Activated effector memory CD4-positive, alpha-beta T cell treated with anti-CD3 and anti-CD28 coated beads, Interleukin-2, amount 50 U/mL, for 16 hours (primary cell): ENCODE data around the gene KRTAP10-1.
A peak's percentile ranks its signal among the peaks of the same experiment; 100 is the strongest.

Experiments used
- DNase-seq: peaks from one replicate; pipeline ENCODE4 v3.0.0-alpha.2; 2020

The KRTAP10-1 gene

GRCh38 chr21:44547656-44548331, 7.8 kb upstream of the KRTAP10-1 start:
- DNase-seq = peak; percentile 68

- no peak for DNase-seq
These were observed 4.6 kb upstream of the KRTAP10-1 start for GRCh38 chr21:44544566-44544965.

- DNase-seq = no peak
These were observed 2.7 kb upstream of the KRTAP10-1 start for GRCh38 chr21:44542716-44543115.

GRCh38 chr21:44540741-44541288, 820 bp upstream of the KRTAP10-1 start:
- no peak for DNase-seq

- DNase-seq = no peak
These were observed 949 bp downstream of the KRTAP10-1 start for GRCh38 chr21:44539046-44539445.

- DNase-seq = no peak
These were observed 1.8 kb downstream of the KRTAP10-1 start for GRCh38 chr21:44537930-44538911.

- no peak for DNase-seq
These were observed 4.0 kb downstream of the KRTAP10-1 start for GRCh38 chr21:44535963-44536362.

GRCh38 chr21:44534688-44535087, 5.3 kb downstream of the KRTAP10-1 start:
- no peak for DNase-seq

GRCh38 chr21:44533891-44534627, 5.9 kb downstream of the KRTAP10-1 start:
- peak; percentile 58 for DNase-seq

- peak; percentile 58 for DNase-seq
These were observed 6.7 kb downstream of the KRTAP10-1 start for GRCh38 chr21:44533121-44533890.

GRCh38 chr21:44532712-44533111, 7.3 kb downstream of the KRTAP10-1 start:
- peak; percentile 52 for DNase-seq

GRCh38 chr21:44531606-44532564, 8.1 kb downstream of the KRTAP10-1 start:
- DNase-seq = peak; percentile 52

GRCh38 chr21:44530903-44531605, 8.9 kb downstream of the KRTAP10-1 start:
- peak; percentile 51 for DNase-seq

GRCh38 chr21:44530221-44530902, 9.6 kb downstream of the KRTAP10-1 start:
- DNase-seq = no peak

GRCh38 chr21:44529503-44530125, 10.4 kb downstream of the KRTAP10-1 start:
- DNase-seq = peak; percentile 51

- DNase-seq = no peak
These were observed 11.0 kb downstream of the KRTAP10-1 start for GRCh38 chr21:44529011-44529421.

- DNase-seq = peak; percentile 49
These were observed 11.4 kb downstream of the KRTAP10-1 start for GRCh38 chr21:44528634-44528995.

GRCh38 chr21:44527983-44528633, 11.9 kb downstream of the KRTAP10-1 start:
- DNase-seq = peak; percentile 46
